SK-N-SH (cell line): ENCODE measurements around the gene PUDP. TPM values are rescaled to one million over a fixed set of nuclear protein-coding genes. Genes with fewer than 3 reads are reported as not detected.
A peak's percentile ranks its signal among the peaks of the same experiment; 100 is the strongest.
"Not testable (repeated sequence)": the region's sequence is repeated elsewhere in the genome, so short reads cannot be mapped to it uniquely, and the experiment has no call there.

Source experiments
- CTCF ChIA-PET: fragments of 300-600, 350-600 bp; formaldehyde crosslinking; extraction: SDS; loops from one replicate; lab custom pipeline; 2021; lab: Yijun Ruan, JAX
- POLR2A ChIA-PET: fragments of 350-600 bp; sonication (Branson Sonifier 250); formaldehyde crosslinking; extraction: SDS; loops from one replicate; lab custom pipeline; 2020; ENCODE audit warnings: antibody characterized with exemption, inconsistent platforms; lab: Yijun Ruan, JAX
- DNase-seq: peaks from one replicate; pipeline ENCODE4 v3.0.0; 2012
- H2AFZ ChIP-seq: fragments of 200-600 bp; sonication (generic); 2 replicates; pipeline ENCODE4 v1.8.1; 2016; ENCODE audit warnings: antibody characterized with exemption, mild to moderate bottlenecking, low read depth
- H3F3A ChIP-seq: fragments of 200-600 bp; sonication (generic); replicated peaks from 2 replicates; pipeline ENCODE3; 2016; ENCODE audit warnings: antibody characterized with exemption, mild to moderate bottlenecking; ENCODE audit not compliant: insufficient read depth
- H3K27ac ChIP-seq, 2 experiments: fragments of 200-500 bp in 1 of 2; fragments of 200-600 bp in 1 of 2; sonication (Bioruptor generic) in 1 of 2; sonication (generic), shearing (Covaris generic) in 1 of 2; 2 replicates each; pipeline versions ENCODE4 v1.5.1 to v1.6.1; 2014 to 2016; ENCODE audit warnings: low read depth in 2 of 2, inconsistent platforms in 1 of 2, low read length in 1 of 2, mild to moderate bottlenecking in 1 of 2, mixed read lengths in 1 of 2
- H3K27me3 ChIP-seq: fragments of 200-600 bp; sonication (generic), shearing (Covaris generic); 2 replicates; pipeline ENCODE4 v1.6.1; 2016; ENCODE audit warnings: mixed run types; ENCODE audit not compliant: insufficient read depth
- H3K36me3 ChIP-seq, 2 experiments: fragments of 200-500 bp in 1 of 2; fragments of 200-600 bp in 1 of 2; sonication (Bioruptor generic) in 1 of 2; sonication (generic) in 1 of 2; replicated peaks in 1 of 2; 2 replicates each; pipeline versions ENCODE3 to v1.5.1; 2014 to 2016; ENCODE audit warnings: low read length in 1 of 2, mild to moderate bottlenecking in 1 of 2; ENCODE audit not compliant: insufficient read depth in 2 of 2, control insufficient read depth in 1 of 2
- H3K4me1 ChIP-seq, 2 experiments: fragments of 200-500 bp in 1 of 2; fragments of 200-600 bp in 1 of 2; sonication (Bioruptor generic) in 1 of 2; sonication (generic), shearing (Covaris generic) in 1 of 2; 2 replicates each; pipeline versions ENCODE4 v1.5.1 to v1.6.1; 2014 to 2016; ENCODE audit warnings: low read depth in 1 of 2, low read length in 1 of 2, mixed run types in 1 of 2; ENCODE audit not compliant: insufficient read depth in 2 of 2, control insufficient read depth in 1 of 2
- H3K4me2 ChIP-seq: fragments of 200-600 bp; sonication (generic), shearing (Covaris generic); 2 replicates; pipeline ENCODE4 v1.6.1; 2017; ENCODE audit warnings: mixed run types
- H3K4me3 ChIP-seq, 2 experiments: fragments of 200-500 bp in 1 of 2; fragments of 200-600 bp in 1 of 2; sonication (Bioruptor generic) in 1 of 2; sonication (generic), shearing (Covaris generic) in 1 of 2; 2 replicates each; pipeline versions ENCODE4 v1.5.1 to v1.8.1; 2014 to 2016; ENCODE audit warnings: low read depth in 2 of 2, inconsistent platforms in 1 of 2, low read length in 1 of 2, mild to moderate bottlenecking in 1 of 2, mixed read lengths in 1 of 2, moderate library complexity in 1 of 2
- H3K79me2 ChIP-seq: fragments of 200-600 bp; sonication (generic); 2 replicates; pipeline ENCODE4 v1.8.1; 2017; ENCODE audit warnings: mild to moderate bottlenecking; ENCODE audit not compliant: insufficient read depth
- H3K9ac ChIP-seq: fragments of 200-600 bp; sonication (generic); 2 replicates; pipeline ENCODE4 v1.6.1; 2017; ENCODE audit warnings: mixed run types
- H3K9me2 ChIP-seq: fragments of 200-600 bp; sonication (generic); 2 replicates; pipeline ENCODE4 v1.6.1; 2017; ENCODE audit warnings: mixed run types
- H3K9me3 ChIP-seq: fragments of 200-600 bp; sonication (generic); 2 replicates; pipeline ENCODE4 v1.6.1; 2017; ENCODE audit warnings: mixed run types, mild to moderate bottlenecking, moderate library complexity
- H4K20me1 ChIP-seq: fragments of 200-600 bp; sonication (generic); 2 replicates; pipeline ENCODE4 v1.6.1; 2017; ENCODE audit warnings: mild to moderate bottlenecking, mixed run types; ENCODE audit not compliant: insufficient read depth
- ELF1 ChIP-seq: IDR thresholded peaks from 2 replicates; pipeline ENCODE4 v1.4.0; 2012
- FOSL2 ChIP-seq: IDR thresholded peaks from 2 replicates; pipeline ENCODE4 v1.4.0; 2012; ENCODE audit warnings: low read depth, mild to moderate bottlenecking, moderate library complexity, borderline replicate concordance
- JUND ChIP-seq: IDR thresholded peaks from 2 replicates; pipeline ENCODE4 v1.4.0; 2012
- RXRA ChIP-seq: IDR thresholded peaks from 2 replicates; pipeline ENCODE4 v1.4.0; 2012; ENCODE audit warnings: low read depth, mild to moderate bottlenecking, borderline replicate concordance
- WGBS: methylation state at CpG from one replicate; pipeline ENCODE4 v1.1.6; 2017; ENCODE audit warnings: low lambda C conversion rate; 5-methylcytosine and 5-hydroxymethylcytosine counted together
- polyA plus RNA-seq, 3 experiments: library from polyadenylated mRNA; depleted of rRNA; stranded (reverse); fragments of >200 nt; gene quantifications; 2 replicates each; pipeline ENCODE4 v1.2.3, GENCODE V29; 2012
- TF ChIP-seq, protein P1 (sequence below): IDR thresholded peaks from 2 replicates; pipeline ENCODE4; 2012

PUDP gene
- polyA plus RNA-seq, 1 of the 3 experiments (the other 2 are of a cell fraction): 23.0 TPM

DNA sequence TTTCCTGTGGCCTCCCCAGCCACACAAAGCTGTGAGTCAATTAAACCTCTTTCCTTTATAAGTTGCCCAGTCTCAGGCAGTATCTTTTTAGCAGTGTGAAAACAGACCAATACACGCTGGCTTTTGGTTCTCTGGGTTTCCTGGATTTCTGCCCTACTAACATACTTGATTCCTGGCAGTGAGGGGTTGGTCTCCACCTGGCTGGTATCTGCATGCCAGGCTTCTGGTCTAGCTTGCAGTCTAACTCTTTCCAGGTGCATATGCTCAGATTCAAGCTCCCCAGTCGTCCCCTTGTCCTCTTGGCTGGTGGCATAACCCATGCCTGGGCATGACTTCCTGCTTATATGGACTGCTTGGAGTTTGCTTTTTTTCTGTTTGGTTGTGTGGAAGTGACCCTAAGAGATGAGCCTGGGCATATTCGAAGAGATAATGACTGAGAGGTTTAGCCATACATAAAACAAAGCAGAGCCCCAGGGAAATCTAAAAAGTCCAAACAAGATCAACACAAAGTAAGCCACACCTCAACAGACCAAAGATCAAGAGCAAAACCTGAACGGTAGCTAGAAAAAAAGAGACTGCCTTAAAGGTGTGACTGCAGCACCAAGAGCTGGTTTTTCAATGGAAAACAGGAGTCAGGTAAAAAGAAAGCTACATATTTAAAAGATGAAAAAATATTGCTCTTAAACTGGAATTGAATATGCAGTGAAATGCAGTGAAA is 102.6 kb downstream of the PUDP start:
- H3K4me3 ChIP-seq: no peak overlapping the region
- H3F3A ChIP-seq: peaks cover 14% of the 10 kb centered on the region
- POLR2A ChIA-PET: no interaction called here
- no peak for DNase-seq
- CTCF ChIA-PET: no interaction called here
- no peaks in the 10 kb centered on the region for H3K79me2 ChIP-seq
- no peaks in the 10 kb centered on the region for H3K9me2 ChIP-seq
- no peak overlapping the region for H2AFZ ChIP-seq
- no peak overlapping the region for H3K27ac ChIP-seq
- 78% methylated on average over 4 of the region's 4 CpGs for WGBS
- no peaks in the 10 kb centered on the region for H4K20me1 ChIP-seq
- peaks cover 0 to 10% of the 10 kb centered on the region in 2 experiments; a peak in 1 of 4 replicates for H3K4me1 ChIP-seq
- TF ChIP-seq RXRA (no peak), JUND (no peak), ELF1 (no peak)
- no peaks in the 10 kb centered on the region for H3K27me3 ChIP-seq
- no peak overlapping the region for H3K4me2 ChIP-seq
- no peaks in the 10 kb centered on the region for H3K9me3 ChIP-seq
- H3K9ac ChIP-seq: no peak overlapping the region
- H3K36me3 ChIP-seq: peaks cover 5 to 6% of the 10 kb centered on the region in 2 experiments

DNA sequence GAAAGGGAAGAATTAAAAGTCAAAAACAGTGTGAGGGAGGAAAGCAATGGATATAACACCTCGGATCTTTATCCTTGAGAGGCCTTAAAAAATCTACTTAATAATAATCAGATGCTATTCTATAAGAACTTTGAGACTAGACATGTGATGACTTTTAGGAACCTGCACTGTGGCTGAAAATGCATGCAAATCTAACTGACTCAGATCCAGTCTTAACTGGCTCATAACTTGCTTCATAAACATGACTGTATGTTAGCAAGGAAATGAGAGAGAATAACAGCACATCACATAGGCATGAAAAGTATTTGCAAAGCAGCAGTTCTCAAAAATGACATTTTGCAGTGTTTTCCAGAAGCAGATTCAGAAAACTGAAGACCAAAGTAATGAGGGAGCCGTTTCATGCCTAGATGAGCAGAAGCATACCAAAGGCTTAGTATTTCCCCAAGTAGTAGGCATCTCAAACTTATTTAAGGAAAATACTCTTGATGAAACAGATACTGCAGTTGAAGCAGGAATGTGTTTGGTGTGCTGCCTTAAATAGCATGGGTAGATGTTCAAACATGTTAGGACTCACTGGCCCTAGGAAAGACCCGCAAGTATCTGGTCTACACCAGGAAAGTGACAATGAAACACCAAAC is 104.0 kb downstream of the PUDP start:
- H2AFZ ChIP-seq, H3K4me3 ChIP-seq, CTCF ChIA-PET, H3K9me3 ChIP-seq, H3K36me3 ChIP-seq, H3K9ac ChIP-seq, POLR2A ChIA-PET, H3K79me2 ChIP-seq, H3K27me3 ChIP-seq, H3K4me1 ChIP-seq, DNase-seq, H3K9me2 ChIP-seq, H4K20me1 ChIP-seq: not testable (repeated sequence)
- Histone ChIP-seq H3K4me2 (0 out of 2 replicates have a peak overlapping the region, but pooled peaks have one; percentile 33), H3F3A (peaks cover 14% of the 10 kb centered on the region), H3K27ac (peak overlapping the region in 1 of 2 experiments; percentile 50; a peak in 3 of 4 replicates)
- peak; percentile 13; the same call in 1 of the 2 replicates for TF ChIP-seq FOSL2
- 68% methylated on average over 3 of the region's 3 CpGs for WGBS

DNA sequence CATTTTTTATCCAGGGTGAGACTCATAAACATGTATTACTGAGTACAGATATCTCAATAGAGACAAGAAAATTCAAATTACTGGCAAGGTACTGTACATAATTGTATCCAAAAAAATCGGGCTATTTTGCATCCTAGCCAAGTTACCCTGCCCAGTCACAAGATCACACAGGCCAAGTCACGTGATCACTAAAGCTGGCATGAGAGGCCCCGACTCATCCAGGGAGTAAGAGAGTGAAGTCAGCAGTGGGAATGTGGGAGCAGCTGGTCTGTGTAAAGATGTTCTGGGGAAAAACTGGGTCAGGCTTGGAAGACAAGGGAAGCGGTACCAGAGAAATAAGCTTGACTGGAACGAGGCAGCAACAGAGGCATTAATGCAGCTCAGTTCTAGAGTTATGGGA is 119.7 kb downstream of the PUDP start:
- POLR2A ChIA-PET: no interaction called here
- 56% methylated on average over 5 of the region's 5 CpGs for WGBS
- no peaks in the 10 kb centered on the region for H3K9me3 ChIP-seq
- no peak overlapping the region for H3K4me3 ChIP-seq
- H3K4me1 ChIP-seq: no peaks in the 10 kb centered on the region
- DNase-seq: no peak
- H3K9me2 ChIP-seq: no peaks in the 10 kb centered on the region
- no peaks in the 10 kb centered on the region for H4K20me1 ChIP-seq
- H3F3A ChIP-seq: no peaks in the 10 kb centered on the region
- CTCF ChIA-PET: no interaction called here
- no peaks in the 10 kb centered on the region for H3K27me3 ChIP-seq
- H3K27ac ChIP-seq: no peak overlapping the region
- no peak overlapping the region for H2AFZ ChIP-seq
- H3K79me2 ChIP-seq: no peaks in the 10 kb centered on the region
- no peaks in the 10 kb centered on the region for H3K36me3 ChIP-seq
- no peak overlapping the region for H3K4me2 ChIP-seq
- TF ChIP-seq, protein P1, sequence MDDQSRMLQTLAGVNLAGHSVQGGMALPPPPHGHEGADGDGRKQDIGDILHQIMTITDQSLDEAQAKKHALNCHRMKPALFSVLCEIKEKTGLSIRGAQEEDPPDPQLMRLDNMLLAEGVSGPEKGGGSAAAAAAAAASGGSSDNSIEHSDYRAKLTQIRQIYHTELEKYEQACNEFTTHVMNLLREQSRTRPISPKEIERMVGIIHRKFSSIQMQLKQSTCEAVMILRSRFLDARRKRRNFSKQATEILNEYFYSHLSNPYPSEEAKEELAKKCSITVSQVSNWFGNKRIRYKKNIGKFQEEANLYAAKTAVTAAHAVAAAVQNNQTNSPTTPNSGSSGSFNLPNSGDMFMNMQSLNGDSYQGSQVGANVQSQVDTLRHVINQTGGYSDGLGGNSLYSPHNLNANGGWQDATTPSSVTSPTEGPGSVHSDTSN: no peak
- TF ChIP-seq, all 33 proteins: peak for 0
- H3K9ac ChIP-seq: no peak overlapping the region
